K562 (cell line): ENCODE data around the gene ARL3. TPM values are rescaled to one million over a fixed set of nuclear protein-coding genes. Genes with fewer than 3 reads are reported as not detected.
A peak's percentile ranks its signal among the peaks of the same experiment; 100 is the strongest.

Experiments
- ATAC-seq: fragments of 200-7000 bp; cut with Tn5 transposase; 3 replicates; pipeline ENCODE4 v1.9.1; 2020; ENCODE audit warnings: moderate library complexity
- BruUV-seq: library from RNA; stranded (reverse); fragments of 400-500 nt; replicated peaks from 2 replicates; lab custom pipeline; 2021; lab: Mats Ljungman, UMichigan
- CTCF ChIA-PET: fragments of 300-600 bp; formaldehyde crosslinking; extraction: SDS; loops from one replicate; lab custom pipeline; 2021; ENCODE audit warnings: low intra/inter-chr PET ratio; lab: Yijun Ruan, JAX
- POLR2A ChIA-PET: fragments of 300-600, 350-650 bp; sonication (Branson Sonifier 250); formaldehyde crosslinking; extraction: SDS; loops from one replicate; lab custom pipeline; 2021; ENCODE audit warnings: antibody characterized with exemption, inconsistent platforms; lab: Yijun Ruan, JAX
- DNase-seq, 4 experiments: peaks; one replicate each; pipeline versions ENCODE4 v3.0.0 to v3.0.0-alpha.2; 2011 to 2018; ENCODE audit warnings: low spot score in 3 of 4, mixed read lengths in 3 of 4; ENCODE audit errors: extremely low read depth in 1 of 4
- FAIRE-seq: peaks from 2 replicates; lab custom pipeline; 2011; peaks lifted over from hg19 to GRCh38; lab: Jason Lieb, UNC
- H2AFZ ChIP-seq: 2 replicates; pipeline ENCODE4 v1.6.0; 2011; ENCODE audit warnings: low read depth, low read length, control low read depth, inconsistent platforms
- H3K27ac ChIP-seq: fragments of 200-600 bp; 3 replicates; pipeline ENCODE4 v1.8.0; 2011; ENCODE audit warnings: low read depth, mild to moderate bottlenecking, control low read depth, inconsistent platforms, low read length, moderate library complexity, mixed read lengths; ENCODE audit errors: extremely low read depth
- H3K27me3 ChIP-seq, 2 experiments: fragments of 300-600 bp in 1 of 2; 2 replicates in 1 of 2; 3 replicates in 1 of 2; pipeline versions ENCODE4 v1.6.0 to v1.8.0; 2011; ENCODE audit warnings: inconsistent platforms in 2 of 2, low read length in 2 of 2, mild to moderate bottlenecking in 1 of 2, mixed read lengths in 1 of 2, moderate library complexity in 1 of 2; ENCODE audit not compliant: control insufficient read depth in 2 of 2, insufficient read depth in 2 of 2
- H3K36me3 ChIP-seq: fragments of 300-600 bp; 3 replicates; pipeline ENCODE4 v1.8.0; 2011; ENCODE audit warnings: mild to moderate bottlenecking, low read length, inconsistent platforms; ENCODE audit not compliant: control insufficient read depth, insufficient read depth
- H3K4me1 ChIP-seq, 2 experiments: fragments of 200-600 bp in 1 of 2; replicated peaks in 1 of 2; 2 replicates in 1 of 2; 3 replicates in 1 of 2; pipeline versions ENCODE4 v1.5.1 to v1.8.0; 2011; ENCODE audit warnings: inconsistent platforms in 2 of 2, low read length in 2 of 2, mild to moderate bottlenecking in 1 of 2, mixed read lengths in 1 of 2, moderate library complexity in 1 of 2; ENCODE audit not compliant: control insufficient read depth in 2 of 2, insufficient read depth in 2 of 2
- H3K4me2 ChIP-seq: 2 replicates; pipeline ENCODE4 v1.6.1; 2011; ENCODE audit warnings: low read length, control low read depth, inconsistent platforms, mixed read lengths; ENCODE audit not compliant: insufficient read depth
- H3K4me3 ChIP-seq: fragments of 200-600 bp; sonication (generic), shearing (Covaris generic); 2 replicates; pipeline ENCODE4 v1.5.1; 2016; ENCODE audit warnings: control low read depth, inconsistent platforms
- H3K79me2 ChIP-seq: fragments of 200-600 bp; 3 replicates; pipeline ENCODE4 v1.8.0; 2011; ENCODE audit warnings: low read length, inconsistent platforms; ENCODE audit not compliant: control insufficient read depth, insufficient read depth
- H3K9ac ChIP-seq, 2 experiments: 2 replicates each; pipeline versions ENCODE4 v1.6.0 to v1.6.1; 2011; ENCODE audit warnings: low read depth in 2 of 2, low read length in 2 of 2, control low read depth in 1 of 2, inconsistent platforms in 1 of 2, mild to moderate bottlenecking in 1 of 2, mixed read lengths in 1 of 2; ENCODE audit not compliant: insufficient read depth in 1 of 2
- H3K9me1 ChIP-seq: one replicate; pipeline ENCODE4 v1.6.0; 2011; ENCODE audit warnings: inconsistent platforms, mild to moderate bottlenecking, low read length, moderate library complexity; ENCODE audit not compliant: control insufficient read depth, insufficient read depth
- H3K9me3 ChIP-seq: replicated peaks from 2 replicates; pipeline ENCODE4 v1.5.1; 2011; ENCODE audit warnings: low read depth, low read length, inconsistent platforms; ENCODE audit not compliant: control insufficient read depth, insufficient read depth
- H4K20me1 ChIP-seq: replicated peaks from 2 replicates; pipeline ENCODE4 v1.6.1; 2011; ENCODE audit warnings: low read length, inconsistent platforms, mixed read lengths; ENCODE audit not compliant: control insufficient read depth, insufficient read depth
- CBX2 ChIP-seq: fragments of 200-600 bp; sonication (generic); IDR thresholded peaks from one replicate; pipeline ENCODE4 v1.6.1; 2012; ENCODE audit warnings: mild to moderate bottlenecking, low read length, inconsistent platforms; ENCODE audit not compliant: insufficient read depth, poor library complexity, severe bottlenecking
- GABPB1 ChIP-seq: sonication (generic); formaldehyde crosslinking; IDR thresholded peaks from 2 replicates; pipeline ENCODE4 v1.8.0; 2022; ENCODE audit warnings: mild to moderate bottlenecking, missing genetic modification reagents
- HCFC1 ChIP-seq: IDR thresholded peaks from 2 replicates; pipeline ENCODE4 v1.6.1; 2012; ENCODE audit warnings: low read depth, low read length, improper control_type of control experiment
- NEUROD1 ChIP-seq: fragments of 150-350 bp; IDR thresholded peaks from 2 replicates; pipeline ENCODE4 v1.6.1; 2014; ENCODE audit warnings: borderline replicate concordance, low read length, low read depth; ENCODE audit not compliant: partially characterized antibody
- SAP30 ChIP-seq: fragments of 200-600 bp; sonication (generic); IDR thresholded peaks from 2 replicates; pipeline ENCODE4 v1.6.1; 2012; ENCODE audit warnings: borderline replicate concordance, low read depth, mild to moderate bottlenecking, moderate library complexity, low read length, control low read depth, inconsistent platforms; ENCODE audit not compliant: insufficient read depth, poor library complexity, severe bottlenecking
- XRCC5 ChIP-seq: fragments of 200-400 bp; formaldehyde crosslinking; IDR thresholded peaks from 2 replicates; pipeline ENCODE4 v1.6.1; 2017; ENCODE audit warnings: low read depth, mild to moderate bottlenecking, low read length
- WGBS: fragments of 100-300 bp; shearing (Covaris generic); methylation state at CpG from one replicate; pipeline ENCODE4 v1.1.6; 2016; ENCODE audit warnings: low coverage, mixed read lengths; ENCODE audit not compliant: insufficient coverage; ENCODE audit errors: missing lambda C conversion rate; 5-methylcytosine and 5-hydroxymethylcytosine counted together
- in situ Hi-C: fragments of 300-500 bp; cut with MboI; formaldehyde crosslinking; loops from 4 replicates; pipeline ENCODE4 v1.15.0; 2018; ENCODE audit warnings: inconsistent platforms, mixed read lengths
- intact Hi-C: fragments of 100-400 bp; cut with micrococcal nuclease; formaldehyde crosslinking; loops from 2 replicates; pipeline ENCODE4 v1.14.2; 2022
- polyA plus RNA-seq, 8 experiments: library from polyadenylated mRNA; depleted of rRNA in 4 of 8; stranded (reverse) in 5 of 8; unstranded in 3 of 8; fragments of >200 nt; fragmentation: Nextera tagmentation in 2 of 8; fragmentation: Illumina TruSeq in 1 of 8; extraction: Ambion mirVana in 2 of 8; extraction: Trizol in 1 of 8; gene quantifications; 2 replicates each; pipeline versions ENCODE4 v1.2.1 to v1.2.3, GENCODE V29; 2011 to 2014; ENCODE audit warnings: inconsistent platforms in 1 of 8, missing spikeins in 1 of 8
- total RNA-seq, 7 experiments: library from RNA; depleted of rRNA in 6 of 7; stranded (reverse); fragments of >200 nt in 6 of 7; fragmentation: Illumina TruSeq in 2 of 7; extraction: Trizol in 2 of 7; gene quantifications; 2 replicates each; pipeline versions ENCODE4 v1.2.1 to v1.2.3, GENCODE V29; 2011 to 2021; ENCODE audit warnings: low replicate concordance in 1 of 7
- TF ChIP-seq, protein P1 (sequence below), 3 experiments: fragments of 200-800 bp in 1 of 3; fragments of 250-450 bp in 1 of 3; fragments of 450-650 bp in 1 of 3; sonication (Bioruptor Pico) in 1 of 3; sonication (Bioruptor generic) in 1 of 3; formaldehyde crosslinking in 1 of 3; IDR thresholded peaks; 2 replicates each; pipeline versions ENCODE4 v1.6.1 to v1.8.0; 2016 to 2022; ENCODE audit warnings: mild to moderate bottlenecking in 2 of 3, missing genetic modification characterization in 2 of 3, missing compliant biosample characterization in 1 of 3, moderate library complexity in 1 of 3
- TF ChIP-seq, protein P2 (sequence below): fragments of 250-450 bp; sonication (Bioruptor Pico); IDR thresholded peaks from 2 replicates; pipeline ENCODE4 v1.8.0; 2022; ENCODE audit warnings: moderate library complexity, mild to moderate bottlenecking, inconsistent platforms
- TF ChIP-seq, protein P3 (sequence below): sonication (generic); formaldehyde crosslinking; IDR thresholded peaks from 2 replicates; pipeline ENCODE4 v1.8.1; 2023; ENCODE audit warnings: mild to moderate bottlenecking, missing genetic modification reagents, moderate library complexity
- TF ChIP-seq, protein P4 (sequence below): fragments of 200-800 bp; sonication (Bioruptor generic); IDR thresholded peaks from 2 replicates; pipeline ENCODE4 v1.6.1; 2017; ENCODE audit warnings: missing genetic modification characterization, missing compliant biosample characterization

Gene ARL3
- total and polyA plus RNA-seq, 9 of the 15 experiments (the other 6 are each of a cell fraction or from before 2014, with no cell fraction given), result 2.9 to 8.9 (median 4.8) TPM

DNA sequence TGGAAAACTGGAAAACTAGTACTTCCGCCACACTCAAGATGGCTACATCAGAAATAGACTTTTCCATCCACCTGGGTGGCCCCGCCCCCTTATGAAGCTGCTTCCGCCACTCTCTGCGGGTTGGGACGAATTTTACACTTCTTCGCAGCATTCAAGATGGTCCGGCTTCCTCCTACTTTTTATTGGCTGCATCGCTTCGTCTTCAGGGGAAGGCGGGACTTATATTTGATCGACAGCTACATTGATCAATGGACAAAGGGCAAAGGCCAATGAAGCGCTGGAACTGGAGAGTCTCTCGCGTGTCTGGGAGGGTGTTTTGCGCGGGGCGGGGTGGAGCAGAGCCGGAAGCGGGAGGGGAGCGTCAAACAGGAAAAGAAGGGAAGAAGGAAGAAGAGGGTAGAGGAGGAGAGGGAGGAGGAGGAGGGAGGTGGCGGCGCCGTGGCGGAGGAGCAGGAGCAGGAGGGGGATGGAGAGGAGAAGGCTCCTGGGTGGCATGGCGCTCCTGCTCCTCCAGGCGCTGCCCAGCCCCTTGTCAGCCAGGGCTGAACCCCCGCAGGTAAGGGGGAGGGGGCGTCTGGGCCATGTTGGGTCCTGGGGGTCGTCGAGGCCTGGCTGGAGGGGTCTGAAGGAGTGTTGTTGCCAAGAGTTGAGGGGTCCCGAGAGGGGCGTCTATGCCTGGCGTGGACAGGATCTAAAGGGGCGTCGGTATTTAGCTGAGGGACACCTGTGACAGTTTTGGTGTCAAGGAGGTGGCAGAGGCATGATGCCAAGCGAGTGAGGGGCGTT lies 29.6 kb upstream of the ARL3 start, which contains the start of gene WBP1L:
Gene WBP1L (plus strand): TSS at position 361 of the 786 bp plus-strand sequence. CDS start 106 bp downstream, at position 467.
- Histone ChIP-seq H3K9me3 (no peaks in the 10 kb centered on the region), H3K9ac (peak within 1 kb of the TSS; percentile 79 to 97), H3K4me2 (peak within 1 kb of the TSS; percentile 99), H3K4me1 (peaks cover 9 to 28% of the 10 kb centered on the region in 2 experiments), H3K79me2 (peaks cover 36% of the 10 kb centered on the region), H3K36me3 (no peaks in the 10 kb centered on the region; the same call in 2 of the 3 replicates), H3K27me3 (no peaks in the 10 kb centered on the region), H4K20me1 (no peaks in the 10 kb centered on the region), H3K27ac (peak within 1 kb of the TSS; percentile 72), H2AFZ (peak within 1 kb of the TSS; percentile 88), H3K4me3 (peak within 1 kb of the TSS; percentile 90), H3K9me1 (no peaks in the 10 kb centered on the region)
- peak; percentile 89 to 96 (median 90) for DNase-seq
- peak; percentile 95 for ATAC-seq
- under 1% methylated on average over 23 of the region's 37 CpGs for WGBS
- FAIRE-seq, result peak; percentile 100
- intact Hi-C loops (loop anchor here (5.0 kb wide), 3 partner anchors 34 to 159 kb away; no protein-coding TSS in a partner anchor), in situ Hi-C loops (no loop called here)
- CTCF ChIA-PET, result interaction anchor here (0.7 kb wide), 1 partner anchor 171 kb away, joined by 5 read pairs; no protein-coding TSS in a partner anchor
- POLR2A ChIA-PET, result interaction anchor here (1.1 kb wide), 2 partner anchors 9 to 30 kb away, joined by 3 to 6 read pairs; partner anchors contain the start of genes ARL3 and SFXN2
- TSS peak; percentile 52 for BruUV-seq
- TF ChIP-seq XRCC5 (no peak), GABPB1 (CRISPR knock-in tag) (peak; percentile 74), HCFC1 (peak; percentile 86), SAP30 (peak; percentile 15), NEUROD1 (peak; percentile 76), CBX2 (no peak)
- TF ChIP-seq, protein P1, sequence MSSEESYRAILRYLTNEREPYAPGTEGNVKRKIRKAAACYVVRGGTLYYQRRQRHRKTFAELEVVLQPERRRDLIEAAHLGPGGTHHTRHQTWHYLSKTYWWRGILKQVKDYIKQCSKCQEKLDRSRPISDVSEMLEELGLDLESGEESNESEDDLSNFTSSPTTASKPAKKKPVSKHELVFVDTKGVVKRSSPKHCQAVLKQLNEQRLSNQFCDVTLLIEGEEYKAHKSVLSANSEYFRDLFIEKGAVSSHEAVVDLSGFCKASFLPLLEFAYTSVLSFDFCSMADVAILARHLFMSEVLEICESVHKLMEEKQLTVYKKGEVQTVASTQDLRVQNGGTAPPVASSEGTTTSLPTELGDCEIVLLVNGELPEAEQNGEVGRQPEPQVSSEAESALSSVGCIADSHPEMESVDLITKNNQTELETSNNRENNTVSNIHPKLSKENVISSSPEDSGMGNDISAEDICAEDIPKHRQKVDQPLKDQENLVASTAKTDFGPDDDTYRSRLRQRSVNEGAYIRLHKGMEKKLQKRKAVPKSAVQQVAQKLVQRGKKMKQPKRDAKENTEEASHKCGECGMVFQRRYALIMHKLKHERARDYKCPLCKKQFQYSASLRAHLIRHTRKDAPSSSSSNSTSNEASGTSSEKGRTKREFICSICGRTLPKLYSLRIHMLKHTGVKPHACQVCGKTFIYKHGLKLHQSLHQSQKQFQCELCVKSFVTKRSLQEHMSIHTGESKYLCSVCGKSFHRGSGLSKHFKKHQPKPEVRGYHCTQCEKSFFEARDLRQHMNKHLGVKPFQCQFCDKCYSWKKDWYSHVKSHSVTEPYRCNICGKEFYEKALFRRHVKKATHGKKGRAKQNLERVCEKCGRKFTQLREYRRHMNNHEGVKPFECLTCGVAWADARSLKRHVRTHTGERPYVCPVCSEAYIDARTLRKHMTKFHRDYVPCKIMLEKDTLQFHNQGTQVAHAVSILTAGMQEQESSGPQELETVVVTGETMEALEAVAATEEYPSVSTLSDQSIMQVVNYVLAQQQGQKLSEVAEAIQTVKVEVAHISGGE (CRISPR knock-in tag; IDR thresholded peaks at IDR 0.05), result peak in 1 of 3 experiments; percentile 76; a peak in 1 of 6 replicates
- TF ChIP-seq, protein P2, sequence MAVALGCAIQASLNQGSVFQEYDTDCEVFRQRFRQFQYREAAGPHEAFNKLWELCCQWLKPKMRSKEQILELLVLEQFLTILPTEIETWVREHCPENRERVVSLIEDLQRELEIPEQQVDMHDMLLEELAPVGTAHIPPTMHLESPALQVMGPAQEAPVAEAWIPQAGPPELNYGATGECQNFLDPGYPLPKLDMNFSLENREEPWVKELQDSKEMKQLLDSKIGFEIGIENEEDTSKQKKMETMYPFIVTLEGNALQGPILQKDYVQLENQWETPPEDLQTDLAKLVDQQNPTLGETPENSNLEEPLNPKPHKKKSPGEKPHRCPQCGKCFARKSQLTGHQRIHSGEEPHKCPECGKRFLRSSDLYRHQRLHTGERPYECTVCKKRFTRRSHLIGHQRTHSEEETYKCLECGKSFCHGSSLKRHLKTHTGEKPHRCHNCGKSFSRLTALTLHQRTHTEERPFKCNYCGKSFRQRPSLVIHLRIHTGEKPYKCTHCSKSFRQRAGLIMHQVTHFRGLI (CRISPR knock-in tag), result no peak
- TF ChIP-seq, protein P3, sequence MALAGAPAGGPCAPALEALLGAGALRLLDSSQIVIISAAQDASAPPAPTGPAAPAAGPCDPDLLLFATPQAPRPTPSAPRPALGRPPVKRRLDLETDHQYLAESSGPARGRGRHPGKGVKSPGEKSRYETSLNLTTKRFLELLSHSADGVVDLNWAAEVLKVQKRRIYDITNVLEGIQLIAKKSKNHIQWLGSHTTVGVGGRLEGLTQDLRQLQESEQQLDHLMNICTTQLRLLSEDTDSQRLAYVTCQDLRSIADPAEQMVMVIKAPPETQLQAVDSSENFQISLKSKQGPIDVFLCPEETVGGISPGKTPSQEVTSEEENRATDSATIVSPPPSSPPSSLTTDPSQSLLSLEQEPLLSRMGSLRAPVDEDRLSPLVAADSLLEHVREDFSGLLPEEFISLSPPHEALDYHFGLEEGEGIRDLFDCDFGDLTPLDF (CRISPR knock-in tag), result no peak
- TF ChIP-seq, protein P4, sequence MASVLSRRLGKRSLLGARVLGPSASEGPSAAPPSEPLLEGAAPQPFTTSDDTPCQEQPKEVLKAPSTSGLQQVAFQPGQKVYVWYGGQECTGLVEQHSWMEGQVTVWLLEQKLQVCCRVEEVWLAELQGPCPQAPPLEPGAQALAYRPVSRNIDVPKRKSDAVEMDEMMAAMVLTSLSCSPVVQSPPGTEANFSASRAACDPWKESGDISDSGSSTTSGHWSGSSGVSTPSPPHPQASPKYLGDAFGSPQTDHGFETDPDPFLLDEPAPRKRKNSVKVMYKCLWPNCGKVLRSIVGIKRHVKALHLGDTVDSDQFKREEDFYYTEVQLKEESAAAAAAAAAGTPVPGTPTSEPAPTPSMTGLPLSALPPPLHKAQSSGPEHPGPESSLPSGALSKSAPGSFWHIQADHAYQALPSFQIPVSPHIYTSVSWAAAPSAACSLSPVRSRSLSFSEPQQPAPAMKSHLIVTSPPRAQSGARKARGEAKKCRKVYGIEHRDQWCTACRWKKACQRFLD (CRISPR knock-in tag), result 0 out of 2 replicates have a peak, but pooled peaks have one; percentile 19
